GM12864 (cell line): Measurements from ENCODE around the gene RPL10A.

ENCODE experiments used
- DNase-seq: peaks from one replicate; pipeline ENCODE4 v3.0.0-alpha.2; 2011; ENCODE audit warnings: low read depth
- H3K4me3 ChIP-seq: 2 replicates; pipeline ENCODE4 v1.5.1; 2011; ENCODE audit warnings: mild to moderate bottlenecking, low read depth, low read length, control low read depth
- CTCF ChIP-seq: IDR thresholded peaks from 2 replicates; pipeline ENCODE4 v1.5.1; 2011; ENCODE audit warnings: low read depth, mild to moderate bottlenecking, moderate library complexity, low read length, control low read depth, inconsistent platforms; ENCODE audit errors: missing control alignments

Gene RPL10A

GRCh38 chr6:35505999-35506412 is 37.8 kb downstream of the RPL10A start:
- H3K4me3 ChIP-seq: no peak overlapping the region
- DNase-seq: no peak
- TF ChIP-seq CTCF: no peak

GRCh38 chr6:35506536-35506935 is 38.3 kb downstream of the RPL10A start:
- H3K4me3 ChIP-seq: no peak overlapping the region
- TF ChIP-seq CTCF: no peak
- DNase-seq: no peak

GRCh38 chr6:35507221-35507620 is 39.0 kb downstream of the RPL10A start:
- no peak for DNase-seq
- no peak for TF ChIP-seq CTCF
- H3K4me3 ChIP-seq: no peak overlapping the region

DNA sequence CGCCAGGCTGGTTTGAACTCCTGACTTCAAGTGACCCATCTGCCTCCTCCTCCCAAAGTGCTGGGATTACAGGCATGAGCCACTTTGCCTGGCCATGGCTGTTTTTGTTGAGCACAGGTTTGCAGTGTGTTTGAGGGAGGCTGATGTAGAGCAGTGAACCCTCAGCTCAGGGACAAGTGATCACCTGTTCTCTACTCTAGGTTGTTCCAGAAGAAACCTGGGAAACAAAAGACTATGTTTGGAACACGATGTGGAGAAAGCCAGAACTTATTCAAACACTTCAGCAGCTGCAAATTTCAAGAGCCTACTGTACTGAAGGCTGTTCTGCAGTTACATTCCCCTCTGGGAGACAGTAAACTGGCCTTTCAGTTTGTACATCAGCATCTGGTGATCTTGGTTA is 39.8 kb downstream of the RPL10A start:
- no peak overlapping the region for H3K4me3 ChIP-seq
- DNase-seq: no peak
- TF ChIP-seq CTCF: no peak

- DNase-seq: no peak
- H3K4me3 ChIP-seq: no peak overlapping the region
- no peak for TF ChIP-seq CTCF
Observed at GRCh38 chr6:35508542-35508941, 40.3 kb downstream of the RPL10A start.

GRCh38 chr6:35510916-35511561 is 42.8 kb downstream of the RPL10A start:
- no peak overlapping the region for H3K4me3 ChIP-seq
- no peak for DNase-seq
- no peak for TF ChIP-seq CTCF

GRCh38 chr6:35511562-35511941 is 43.4 kb downstream of the RPL10A start:
- no peak overlapping the region for H3K4me3 ChIP-seq
- no peak for TF ChIP-seq CTCF

More at GRCh38 chr6:35511562-35511941, 43.4 kb downstream of the RPL10A start:
- no peak for DNase-seq
